ENCODE results near the gene ARNT2.

Gene ARNT2

DNA sequence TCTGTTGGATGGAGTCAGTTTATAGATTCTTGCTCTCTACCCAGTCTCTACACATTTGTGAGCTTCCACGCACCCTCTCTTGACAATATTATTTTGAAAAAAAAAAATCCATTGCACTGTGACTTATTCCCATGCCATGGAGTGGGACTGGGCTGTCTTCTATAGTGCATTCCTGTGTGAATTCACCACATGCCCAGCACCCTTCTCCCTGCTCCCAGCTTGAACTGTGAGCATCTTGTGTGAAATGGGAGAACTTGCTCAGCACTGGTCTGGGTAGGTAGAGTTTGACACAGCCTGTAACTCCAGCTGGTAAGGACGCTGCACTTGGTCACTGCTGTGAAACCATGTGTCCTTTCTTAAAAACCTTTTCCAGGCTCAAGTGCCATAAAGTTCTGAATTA is 91.9 kb downstream of the ARNT2 start:
- TF ChIP-seq, protein P1, sequence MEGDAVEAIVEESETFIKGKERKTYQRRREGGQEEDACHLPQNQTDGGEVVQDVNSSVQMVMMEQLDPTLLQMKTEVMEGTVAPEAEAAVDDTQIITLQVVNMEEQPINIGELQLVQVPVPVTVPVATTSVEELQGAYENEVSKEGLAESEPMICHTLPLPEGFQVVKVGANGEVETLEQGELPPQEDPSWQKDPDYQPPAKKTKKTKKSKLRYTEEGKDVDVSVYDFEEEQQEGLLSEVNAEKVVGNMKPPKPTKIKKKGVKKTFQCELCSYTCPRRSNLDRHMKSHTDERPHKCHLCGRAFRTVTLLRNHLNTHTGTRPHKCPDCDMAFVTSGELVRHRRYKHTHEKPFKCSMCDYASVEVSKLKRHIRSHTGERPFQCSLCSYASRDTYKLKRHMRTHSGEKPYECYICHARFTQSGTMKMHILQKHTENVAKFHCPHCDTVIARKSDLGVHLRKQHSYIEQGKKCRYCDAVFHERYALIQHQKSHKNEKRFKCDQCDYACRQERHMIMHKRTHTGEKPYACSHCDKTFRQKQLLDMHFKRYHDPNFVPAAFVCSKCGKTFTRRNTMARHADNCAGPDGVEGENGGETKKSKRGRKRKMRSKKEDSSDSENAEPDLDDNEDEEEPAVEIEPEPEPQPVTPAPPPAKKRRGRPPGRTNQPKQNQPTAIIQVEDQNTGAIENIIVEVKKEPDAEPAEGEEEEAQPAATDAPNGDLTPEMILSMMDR (conservative IDR thresholded peaks at IDR 0.05; ENCODE audit: control insufficient read depth, insufficient read depth, low read depth, low read length), result no peak
- no peak for DNase-seq (ENCODE audit: low read depth)

GRCh38 chr15:80497221-80497620 is 93.0 kb downstream of the ARNT2 start:
- DNase-seq (ENCODE audit: low read depth), result no peak
- H3K4me3 ChIP-seq (ENCODE audit: control insufficient read depth, low read depth, low read length), result no peak overlapping the region
- TF ChIP-seq, protein P1 (conservative IDR thresholded peaks at IDR 0.05; ENCODE audit: control insufficient read depth, insufficient read depth, low read depth, low read length), result no peak

More for the DNA sequence above, 91.9 kb downstream of the ARNT2 start:
- no peak overlapping the region for H3K4me3 ChIP-seq (ENCODE audit: control insufficient read depth, low read depth, low read length)

DNA sequence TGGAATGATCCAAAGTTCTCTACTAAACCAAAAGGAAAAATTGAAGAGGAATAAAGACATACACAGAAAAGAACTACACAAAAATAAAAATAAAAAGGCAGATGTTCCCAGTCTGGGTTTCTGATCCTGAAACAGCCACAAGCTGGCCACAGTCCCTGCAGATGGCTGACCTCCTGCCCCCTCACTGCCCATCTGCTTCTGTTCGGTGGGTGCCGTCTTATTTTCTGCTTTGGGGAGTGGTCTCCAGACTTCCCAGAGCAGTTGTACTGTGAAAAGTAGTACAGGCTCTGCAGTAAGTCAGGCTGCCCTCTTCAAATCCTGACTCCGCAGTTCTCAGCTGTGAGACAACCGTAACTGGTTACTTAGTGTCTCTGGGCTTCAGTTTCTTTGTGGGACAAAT is 94.5 kb downstream of the ARNT2 start:
- TF ChIP-seq, protein P1 (conservative IDR thresholded peaks at IDR 0.05; ENCODE audit: control insufficient read depth, insufficient read depth, low read depth, low read length), result no peak
- no peak for DNase-seq (ENCODE audit: low read depth)
- no peak overlapping the region for H3K4me3 ChIP-seq (ENCODE audit: control insufficient read depth, low read depth, low read length)

DNA sequence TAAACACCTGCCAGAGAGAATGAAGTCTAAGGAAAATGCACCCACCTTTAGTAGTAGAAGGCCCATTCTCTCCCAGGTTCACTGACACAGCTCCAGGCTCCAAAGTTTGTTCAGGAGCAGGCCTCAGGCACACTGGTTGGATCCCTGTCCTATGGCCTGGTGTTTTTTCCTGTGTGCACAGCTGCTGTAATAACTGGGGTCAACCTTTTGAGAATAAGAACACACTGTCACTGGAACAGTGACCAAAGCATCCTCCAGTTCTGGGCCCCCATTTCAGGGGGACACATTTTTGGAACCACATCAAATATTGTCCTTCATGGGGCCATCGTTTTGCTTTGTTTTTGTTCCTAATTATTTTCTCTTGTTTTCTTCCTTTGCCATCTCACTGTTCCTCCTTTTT is 95.8 kb downstream of the ARNT2 start:
- no peak overlapping the region for H3K4me3 ChIP-seq (ENCODE audit: control insufficient read depth, low read depth, low read length)
- TF ChIP-seq, protein P1 (conservative IDR thresholded peaks at IDR 0.05; ENCODE audit: control insufficient read depth, insufficient read depth, low read depth, low read length), result no peak
- no peak for DNase-seq (ENCODE audit: low read depth)

DNA sequence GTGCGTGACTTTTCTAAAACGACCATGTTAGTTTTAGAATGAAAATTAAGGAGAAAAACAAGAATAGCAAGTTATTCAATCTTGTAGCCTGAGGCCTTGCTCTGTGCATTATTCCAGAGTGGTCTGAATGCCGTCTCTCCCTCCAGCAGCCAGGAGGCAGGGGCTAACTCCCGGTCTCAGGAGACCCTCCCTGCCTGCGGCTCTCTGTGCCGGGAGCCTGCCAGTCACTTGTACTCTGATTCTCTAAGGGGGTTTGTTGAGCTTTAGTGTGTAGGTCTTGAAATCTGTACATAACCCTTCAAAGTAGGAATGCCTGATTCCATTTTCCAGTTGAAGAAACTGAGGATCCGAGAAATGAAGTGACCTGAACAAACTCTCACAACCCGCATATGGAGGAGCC is 97.3 kb downstream of the ARNT2 start:
- DNase-seq (ENCODE audit: low read depth), result no peak
- no peak overlapping the region for H3K4me3 ChIP-seq (ENCODE audit: control insufficient read depth, low read depth, low read length)
- TF ChIP-seq, protein P1 (conservative IDR thresholded peaks at IDR 0.05; ENCODE audit: control insufficient read depth, insufficient read depth, low read depth, low read length), result no peak

DNA sequence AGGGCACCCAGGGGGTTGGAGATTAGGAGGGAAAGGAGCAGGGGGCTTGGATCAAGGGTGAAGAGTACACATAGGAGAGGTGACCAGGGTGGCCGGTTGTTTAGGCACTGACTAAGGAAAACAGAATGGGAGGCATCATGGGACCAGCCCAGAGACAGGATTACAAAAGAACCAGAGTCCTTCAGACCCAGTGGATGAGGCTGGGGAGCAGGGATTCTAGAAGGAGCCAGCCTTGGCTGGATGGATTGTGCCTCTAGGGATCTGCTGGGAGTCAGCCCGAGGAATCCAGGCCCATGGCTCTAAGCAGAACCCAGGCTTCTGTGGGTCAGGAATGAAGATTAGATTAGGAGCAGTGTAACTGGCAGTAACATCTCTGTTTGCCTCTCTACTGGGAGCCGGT is 98.6 kb downstream of the ARNT2 start:
- DNase-seq (ENCODE audit: low read depth), result no peak
- TF ChIP-seq, protein P1 (conservative IDR thresholded peaks at IDR 0.05; ENCODE audit: control insufficient read depth, insufficient read depth, low read depth, low read length), result no peak
- H3K4me3 ChIP-seq (ENCODE audit: control insufficient read depth, low read depth, low read length), result no peak overlapping the region

DNA sequence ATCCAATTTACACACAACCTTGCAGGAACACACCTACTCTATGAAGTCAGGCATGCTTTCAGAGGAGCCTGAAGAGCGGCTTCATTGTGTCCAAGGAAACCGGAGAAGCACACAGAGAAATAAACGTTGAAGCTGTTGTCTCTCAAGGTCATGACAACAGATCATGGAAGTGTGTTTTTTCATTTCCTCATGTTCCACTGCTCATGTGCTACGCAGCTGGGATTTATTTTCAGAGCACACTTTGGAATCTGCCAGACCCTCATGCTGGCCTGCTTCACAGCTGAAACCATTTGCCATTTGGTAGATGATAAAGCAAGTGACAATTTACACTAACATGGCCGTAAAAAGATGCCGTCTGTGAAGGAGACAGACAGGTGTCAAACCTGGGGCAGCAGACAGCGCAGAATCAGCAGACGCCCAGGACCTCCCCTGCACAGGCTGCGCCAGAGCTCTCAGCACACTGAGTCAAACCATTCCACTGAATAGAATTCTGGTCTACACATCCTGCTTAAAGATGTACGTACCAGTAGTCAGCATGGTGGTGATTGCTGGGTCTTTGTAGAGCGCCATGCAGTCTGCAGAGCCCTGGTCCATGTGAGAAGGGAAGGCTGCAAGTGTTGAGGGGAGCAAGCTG is 99.3 kb downstream of the ARNT2 start:
- TF ChIP-seq, protein P1 (conservative IDR thresholded peaks at IDR 0.05; ENCODE audit: control insufficient read depth, insufficient read depth, low read depth, low read length), result no peak
- no peak for DNase-seq (ENCODE audit: low read depth)
- no peak overlapping the region for H3K4me3 ChIP-seq (ENCODE audit: control insufficient read depth, low read depth, low read length)

Measured in fibroblast of mammary gland (primary cell).